ENCODE results near the gene OR1L8. TPM values are rescaled to one million over a fixed set of nuclear protein-coding genes. Genes with fewer than 3 reads are reported as not detected.

The OR1L8 gene
- total RNA-seq, 1 experiment from 2014 or later: not detected

GRCh38 chr9:122567901-122568300, 15.3 kb downstream of the OR1L8 start:
- Histone ChIP-seq H3K9me3 (ENCODE audit: low read length) (no peaks in the 10 kb centered on the region), H3K27ac (ENCODE audit: low read length) (no peak overlapping the region), H3K9ac (ENCODE audit: low read length) (no peak overlapping the region), H3F3A (ENCODE audit: low read length, unreplicated experiment) (no peaks in the 10 kb centered on the region), H3K9me2 (replicated peaks; ENCODE audit: low read length) (no peaks in the 10 kb centered on the region), H3K27me3 (ENCODE audit: low read length) (peaks cover 6% of the 10 kb centered on the region; the same call in 1 of the 2 replicates), H3K4me3 (ENCODE audit: low read length) (no peak overlapping the region), H3K4me1 (ENCODE audit: insufficient read depth, low read length) (no peaks in the 10 kb centered on the region), H3K36me3 (ENCODE audit: low read depth, low read length) (no peaks in the 10 kb centered on the region), H3K79me2 (ENCODE audit: low read length) (no peaks in the 10 kb centered on the region), H3K4me2 (ENCODE audit: low read length) (no peak overlapping the region), H4K20me1 (ENCODE audit: low read length) (no peaks in the 10 kb centered on the region), H2AFZ (ENCODE audit: low read length) (no peak overlapping the region)
- CTCF ChIA-PET: no interaction called here
- POLR2A ChIA-PET (ENCODE audit: unreplicated experiment): no interaction called here
- BruUV-seq (replicated peaks): no TSS peak
- ATAC-seq (no peak), DNase-seq (no peak)
- intact Hi-C loops (cut with micrococcal nuclease): no loop called here
- no peak for TF ChIP-seq EZH2phosphoT487 (IDR thresholded peaks at IDR 0.05; ENCODE audit: borderline replicate concordance, low read length)
- TF ChIP-seq, protein P1, sequence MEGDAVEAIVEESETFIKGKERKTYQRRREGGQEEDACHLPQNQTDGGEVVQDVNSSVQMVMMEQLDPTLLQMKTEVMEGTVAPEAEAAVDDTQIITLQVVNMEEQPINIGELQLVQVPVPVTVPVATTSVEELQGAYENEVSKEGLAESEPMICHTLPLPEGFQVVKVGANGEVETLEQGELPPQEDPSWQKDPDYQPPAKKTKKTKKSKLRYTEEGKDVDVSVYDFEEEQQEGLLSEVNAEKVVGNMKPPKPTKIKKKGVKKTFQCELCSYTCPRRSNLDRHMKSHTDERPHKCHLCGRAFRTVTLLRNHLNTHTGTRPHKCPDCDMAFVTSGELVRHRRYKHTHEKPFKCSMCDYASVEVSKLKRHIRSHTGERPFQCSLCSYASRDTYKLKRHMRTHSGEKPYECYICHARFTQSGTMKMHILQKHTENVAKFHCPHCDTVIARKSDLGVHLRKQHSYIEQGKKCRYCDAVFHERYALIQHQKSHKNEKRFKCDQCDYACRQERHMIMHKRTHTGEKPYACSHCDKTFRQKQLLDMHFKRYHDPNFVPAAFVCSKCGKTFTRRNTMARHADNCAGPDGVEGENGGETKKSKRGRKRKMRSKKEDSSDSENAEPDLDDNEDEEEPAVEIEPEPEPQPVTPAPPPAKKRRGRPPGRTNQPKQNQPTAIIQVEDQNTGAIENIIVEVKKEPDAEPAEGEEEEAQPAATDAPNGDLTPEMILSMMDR (conservative IDR thresholded peaks at IDR 0.05; ENCODE audit: low read depth, low read length): no peak
- TF ChIP-seq EZH2 (IDR thresholded peaks at IDR 0.05; ENCODE audit: low read length, unreplicated experiment): no peak

GRCh38 chr9:122562134-122562760, 20.9 kb downstream of the OR1L8 start:
- DNase-seq: no peak
- ATAC-seq: no peak
- POLR2A ChIA-PET (ENCODE audit: unreplicated experiment): no interaction called here
- Histone ChIP-seq H3F3A (ENCODE audit: low read length, unreplicated experiment) (no peaks in the 10 kb centered on the region), H3K79me2 (ENCODE audit: low read length) (no peaks in the 10 kb centered on the region), H3K27me3 (ENCODE audit: low read length) (no peaks in the 10 kb centered on the region), H2AFZ (ENCODE audit: low read length) (no peak overlapping the region), H3K9ac (ENCODE audit: low read length) (no peak overlapping the region), H4K20me1 (ENCODE audit: low read length) (no peaks in the 10 kb centered on the region), H3K9me3 (ENCODE audit: low read length) (no peaks in the 10 kb centered on the region), H3K27ac (ENCODE audit: low read length) (no peak overlapping the region), H3K9me2 (replicated peaks; ENCODE audit: low read length) (no peaks in the 10 kb centered on the region), H3K4me3 (ENCODE audit: low read length) (no peak overlapping the region), H3K4me1 (ENCODE audit: insufficient read depth, low read length) (no peaks in the 10 kb centered on the region), H3K4me2 (ENCODE audit: low read length) (no peak overlapping the region), H3K36me3 (ENCODE audit: low read depth, low read length) (no peaks in the 10 kb centered on the region)
- intact Hi-C loops (cut with micrococcal nuclease): no loop called here
- CTCF ChIA-PET: no interaction called here
- no TSS peak for BruUV-seq (replicated peaks)
- TF ChIP-seq EZH2phosphoT487 (IDR thresholded peaks at IDR 0.05; ENCODE audit: borderline replicate concordance, low read length) (no peak), EZH2 (IDR thresholded peaks at IDR 0.05; ENCODE audit: low read length, unreplicated experiment) (no peak)
- TF ChIP-seq, protein P1 (conservative IDR thresholded peaks at IDR 0.05; ENCODE audit: low read depth, low read length): no peak

DNA sequence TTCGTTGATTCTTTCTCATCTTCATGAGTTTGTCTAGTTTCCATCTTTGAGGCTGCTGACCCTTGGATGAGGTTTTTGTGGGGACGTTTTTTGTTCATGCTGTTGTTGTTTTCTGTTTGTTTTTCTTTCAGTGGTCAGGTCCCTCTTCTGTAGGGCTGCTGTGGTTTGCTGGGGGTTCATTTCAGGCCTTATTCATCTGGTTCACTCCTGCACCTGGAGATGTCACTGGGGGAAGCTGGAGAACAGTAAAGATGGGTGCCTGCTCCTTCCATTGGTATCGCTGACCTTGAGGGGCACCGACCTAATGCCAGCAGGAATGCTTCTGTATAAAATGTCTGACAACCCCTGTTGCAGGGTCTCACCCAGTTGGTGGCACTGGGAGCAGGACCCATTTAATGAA, 21.7 kb downstream of the OR1L8 start:
- Histone ChIP-seq H3F3A (ENCODE audit: low read length, unreplicated experiment) (no peaks in the 10 kb centered on the region), H3K4me2 (ENCODE audit: low read length) (no peak overlapping the region), H3K27me3 (ENCODE audit: low read length) (no peaks in the 10 kb centered on the region), H3K9me2 (replicated peaks; ENCODE audit: low read length) (no peaks in the 10 kb centered on the region), H3K4me1 (ENCODE audit: insufficient read depth, low read length) (no peaks in the 10 kb centered on the region), H2AFZ (ENCODE audit: low read length) (no peak overlapping the region), H3K9me3 (ENCODE audit: low read length) (no peaks in the 10 kb centered on the region), H3K36me3 (ENCODE audit: low read depth, low read length) (no peaks in the 10 kb centered on the region), H3K4me3 (ENCODE audit: low read length) (no peak overlapping the region), H4K20me1 (ENCODE audit: low read length) (no peaks in the 10 kb centered on the region), H3K79me2 (ENCODE audit: low read length) (no peaks in the 10 kb centered on the region), H3K9ac (ENCODE audit: low read length) (no peak overlapping the region), H3K27ac (ENCODE audit: low read length) (no peak overlapping the region)
- CTCF ChIA-PET: no interaction called here
- no TSS peak for BruUV-seq (replicated peaks)
- TF ChIP-seq, protein P1 (conservative IDR thresholded peaks at IDR 0.05; ENCODE audit: low read depth, low read length): no peak
- TF ChIP-seq EZH2 (IDR thresholded peaks at IDR 0.05; ENCODE audit: low read length, unreplicated experiment): no peak
- no peak for TF ChIP-seq EZH2phosphoT487 (IDR thresholded peaks at IDR 0.05; ENCODE audit: borderline replicate concordance, low read length)
- DNase-seq (no peak), ATAC-seq (no peak)
- POLR2A ChIA-PET (ENCODE audit: unreplicated experiment): no interaction called here
- intact Hi-C loops (cut with micrococcal nuclease): no loop called here
